ENCODE data around the gene ASGR1.

Gene ASGR1, protein sequence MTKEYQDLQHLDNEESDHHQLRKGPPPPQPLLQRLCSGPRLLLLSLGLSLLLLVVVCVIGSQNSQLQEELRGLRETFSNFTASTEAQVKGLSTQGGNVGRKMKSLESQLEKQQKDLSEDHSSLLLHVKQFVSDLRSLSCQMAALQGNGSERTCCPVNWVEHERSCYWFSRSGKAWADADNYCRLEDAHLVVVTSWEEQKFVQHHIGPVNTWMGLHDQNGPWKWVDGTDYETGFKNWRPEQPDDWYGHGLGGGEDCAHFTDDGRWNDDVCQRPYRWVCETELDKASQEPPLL

DNA sequence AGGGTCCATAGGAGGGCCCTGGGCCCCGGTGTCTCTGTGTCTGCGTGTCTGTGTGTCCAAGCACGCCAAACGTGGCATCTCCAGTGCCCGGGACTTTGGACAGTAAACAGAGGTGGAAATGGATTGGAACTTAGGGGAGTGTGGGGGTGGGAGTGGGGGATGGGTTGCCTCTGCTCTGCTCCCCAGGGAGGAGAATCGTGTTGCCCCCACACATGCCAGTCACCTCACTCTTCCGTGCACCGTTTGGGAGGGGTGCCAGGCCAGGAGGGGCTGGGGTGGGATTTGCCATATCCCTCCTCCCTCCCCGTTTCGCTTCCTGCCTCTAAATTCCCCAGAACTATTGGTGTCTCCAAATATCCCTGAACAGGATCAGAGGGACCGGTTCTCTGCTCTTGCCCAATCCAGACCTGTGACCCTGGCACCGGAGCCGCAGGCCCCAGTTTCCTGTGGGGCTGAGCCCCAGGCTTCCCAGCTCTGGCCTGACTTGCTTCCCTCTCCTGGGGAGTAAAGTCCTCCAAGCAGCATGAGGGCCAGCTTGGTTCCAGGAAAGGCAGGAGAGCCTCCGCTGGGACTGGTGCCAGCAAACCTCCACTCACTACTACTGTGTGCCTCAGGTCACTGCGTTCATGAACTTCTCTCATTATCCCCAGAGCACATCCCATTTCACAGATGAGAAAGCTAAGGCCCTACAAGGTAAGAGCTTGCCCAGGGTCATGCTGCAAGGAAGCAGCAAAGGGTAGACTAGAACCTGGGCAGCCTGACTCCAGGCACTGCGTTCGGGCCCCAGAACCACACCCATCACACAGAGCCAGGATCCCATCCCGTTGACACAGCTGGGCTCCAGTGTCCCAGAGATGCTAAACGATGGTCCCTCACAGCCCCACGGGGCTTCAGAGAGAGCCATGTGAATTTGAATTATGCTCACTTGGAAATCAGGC lies at the start of gene ASGR1:
ASGR1 (minus strand) TSS at position 54 of the 938 bp plus-strand sequence. CDS start 807 bp downstream, outside the sequence.
- no peak for FAIRE-seq

DNA sequence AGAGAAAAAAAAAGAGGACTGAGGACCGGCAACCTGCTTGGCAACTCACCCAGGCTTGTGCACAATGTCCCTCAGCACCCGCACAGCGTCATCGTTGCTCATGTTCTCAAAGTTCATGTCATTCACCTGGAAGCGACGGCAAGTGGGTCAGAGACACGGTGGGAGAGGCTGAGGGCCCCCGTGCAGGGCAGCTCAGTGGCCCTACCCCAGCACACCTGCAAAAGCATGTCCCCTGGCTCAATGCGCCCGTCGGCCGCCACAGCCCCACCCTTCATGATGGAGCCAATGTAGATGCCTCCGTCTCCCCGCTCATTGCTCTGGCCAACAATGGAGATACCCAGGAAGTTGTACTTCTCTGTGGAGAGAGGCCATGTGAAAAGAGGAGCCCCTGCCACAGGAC lies 49.8 kb upstream of the ASGR1 start:
- FAIRE-seq = no peak

DNA sequence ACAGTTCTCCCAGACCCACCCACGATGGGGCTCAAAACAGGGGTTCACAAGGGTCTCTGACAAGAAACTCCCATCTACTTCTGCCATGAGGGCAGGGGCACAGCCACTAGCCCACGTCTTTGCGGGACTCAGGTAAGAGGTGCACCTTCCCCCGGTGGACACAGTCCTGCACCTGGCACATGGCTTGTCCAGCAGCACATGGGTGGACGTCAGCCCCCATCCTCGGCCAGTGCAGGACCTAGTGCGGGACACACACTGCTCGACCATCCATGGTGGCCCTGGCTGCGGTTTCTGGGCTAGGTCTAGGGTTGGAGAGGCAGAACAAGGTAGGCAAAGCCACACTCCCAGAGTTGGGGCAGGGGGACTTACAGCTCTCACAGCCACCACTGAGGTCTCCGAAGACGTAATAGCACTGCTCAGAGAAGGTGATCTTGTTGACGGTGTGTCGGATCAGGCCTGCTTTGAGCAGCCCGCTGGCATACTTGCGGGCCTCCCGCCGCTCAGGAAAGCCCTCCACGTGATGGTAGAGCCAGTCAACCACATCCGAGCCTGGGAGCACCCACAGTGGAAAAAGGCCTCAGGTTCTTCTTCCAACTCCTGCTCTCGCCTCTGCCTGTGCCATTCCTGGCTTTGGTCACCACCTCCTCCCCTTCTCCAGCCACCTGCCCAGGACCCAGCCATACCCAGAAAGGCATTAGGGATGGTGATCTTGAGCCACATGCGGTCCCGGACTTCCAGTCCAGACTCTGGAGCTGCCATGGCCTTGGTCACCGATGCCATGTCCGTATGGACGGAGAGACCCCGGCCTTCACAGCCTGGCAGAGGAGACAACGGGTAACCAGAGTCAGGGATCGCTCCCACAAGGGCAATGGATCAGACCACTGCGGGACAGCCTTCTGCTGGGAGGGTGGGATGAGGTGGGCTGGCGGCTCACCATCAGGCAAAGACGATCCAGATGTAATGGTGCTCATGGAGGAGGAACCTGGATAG lies 47.8 kb upstream of the ASGR1 start:
- no peak for FAIRE-seq

DNA sequence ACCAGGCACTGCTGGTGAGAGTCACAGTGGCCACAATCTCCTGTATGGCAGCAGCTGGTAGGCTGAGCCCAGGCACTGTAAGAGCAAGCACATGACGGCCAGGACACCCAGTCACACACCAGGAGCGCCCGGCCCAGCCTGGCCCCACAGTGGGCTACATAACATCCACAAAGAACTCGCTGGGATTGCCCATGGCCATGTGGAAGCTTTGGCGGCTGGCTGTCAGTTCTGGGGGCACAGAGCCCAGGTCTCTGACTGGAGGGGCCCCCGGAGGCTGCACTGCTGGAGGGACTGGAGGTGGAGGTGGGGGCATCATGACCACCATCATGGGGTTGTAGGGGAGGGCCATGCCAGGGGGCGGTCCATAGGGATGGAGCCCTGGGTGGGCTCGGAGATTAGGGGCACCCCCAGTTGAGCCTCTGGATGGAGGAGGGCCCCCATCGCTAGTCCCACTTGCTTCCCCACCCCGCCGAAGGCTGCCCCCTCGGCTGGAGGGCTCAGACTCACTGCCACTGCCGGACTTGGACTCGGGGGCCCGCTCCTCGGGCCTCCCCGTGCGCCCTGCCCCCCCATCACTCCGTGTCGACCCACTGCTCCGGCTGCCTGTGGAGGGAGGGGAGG lies 46.7 kb upstream of the ASGR1 start:
- no peak for FAIRE-seq

DNA sequence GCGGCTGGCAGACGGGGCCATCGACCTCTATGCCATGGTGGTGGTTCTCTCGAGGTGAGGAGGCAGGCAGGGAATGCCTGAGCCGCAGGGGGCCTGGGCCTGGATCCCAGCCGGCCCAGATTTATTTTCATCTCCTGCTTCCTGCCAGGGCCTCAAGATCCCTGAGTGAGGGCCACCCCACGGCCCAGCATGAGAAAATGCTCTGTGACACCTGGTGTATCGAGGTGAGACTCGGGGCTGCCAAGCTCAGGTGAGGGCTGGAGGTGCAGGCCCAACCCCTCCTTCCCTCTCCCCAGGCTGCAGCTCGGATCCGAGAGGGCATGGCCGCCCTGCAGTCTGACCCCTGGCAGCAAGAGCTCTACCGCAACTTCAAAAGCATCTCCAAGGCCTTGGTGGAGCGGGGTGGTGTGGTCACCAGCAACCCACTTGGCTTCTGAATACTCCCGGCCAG lies 45.5 kb upstream of the ASGR1 start:
- no peak for FAIRE-seq

DNA sequence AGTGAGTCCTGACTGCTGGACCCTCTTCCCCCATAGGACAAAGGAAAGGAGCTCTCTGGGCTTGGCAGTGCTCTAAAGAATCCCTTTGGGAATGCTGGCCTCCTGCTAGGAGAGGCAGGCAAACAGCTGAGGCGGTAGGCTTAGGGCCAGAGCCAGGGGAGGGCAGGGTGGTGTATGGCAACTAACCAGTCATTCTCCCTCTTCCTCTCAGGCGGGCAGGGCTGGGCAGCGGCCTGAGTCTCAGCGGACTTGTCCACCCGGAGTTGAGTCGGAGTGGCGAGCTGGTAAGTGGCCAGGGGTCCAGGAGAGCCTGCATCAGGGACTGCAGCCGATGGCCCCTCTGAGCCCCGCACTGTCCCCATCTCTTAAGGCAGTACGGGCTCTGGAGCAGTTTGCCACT lies 44.9 kb upstream of the ASGR1 start:
- no peak for FAIRE-seq

DNA sequence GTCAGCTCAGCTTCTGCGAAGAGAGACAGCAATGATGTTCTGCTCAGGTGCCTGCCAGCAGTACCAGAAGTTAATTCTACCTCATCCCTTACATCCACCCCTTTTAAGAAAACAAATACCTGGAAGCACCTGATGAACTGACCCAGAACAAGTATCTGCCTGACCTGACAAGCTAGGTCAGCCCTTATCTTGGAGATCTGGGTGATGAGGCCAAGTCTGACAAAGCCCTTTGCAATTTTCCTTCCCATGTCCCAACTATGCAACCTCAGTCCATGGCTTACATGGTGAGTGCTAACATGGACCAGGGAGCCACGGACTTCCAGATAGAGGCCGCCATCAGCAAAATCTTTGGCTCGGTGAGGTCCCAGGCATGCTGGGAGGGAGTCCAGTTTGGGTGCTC lies 44.2 kb upstream of the ASGR1 start:
- no peak for FAIRE-seq

DNA sequence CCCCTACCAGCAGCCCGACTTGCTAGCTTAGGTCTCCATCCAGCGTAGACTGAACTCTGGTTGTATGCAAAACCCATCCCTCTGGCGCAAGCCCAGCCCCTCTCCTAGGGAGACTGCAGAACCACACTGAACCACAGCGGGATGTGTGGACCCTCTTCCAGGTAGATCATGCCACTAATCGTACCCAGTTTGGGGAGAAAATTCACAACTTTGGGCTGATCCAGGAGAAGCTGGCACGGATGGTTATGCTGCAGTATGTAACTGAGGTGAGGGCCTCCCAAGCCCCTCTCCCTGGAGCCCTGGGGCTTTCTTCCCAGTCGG lies 43.8 kb upstream of the ASGR1 start:
- FAIRE-seq = no peak

DNA sequence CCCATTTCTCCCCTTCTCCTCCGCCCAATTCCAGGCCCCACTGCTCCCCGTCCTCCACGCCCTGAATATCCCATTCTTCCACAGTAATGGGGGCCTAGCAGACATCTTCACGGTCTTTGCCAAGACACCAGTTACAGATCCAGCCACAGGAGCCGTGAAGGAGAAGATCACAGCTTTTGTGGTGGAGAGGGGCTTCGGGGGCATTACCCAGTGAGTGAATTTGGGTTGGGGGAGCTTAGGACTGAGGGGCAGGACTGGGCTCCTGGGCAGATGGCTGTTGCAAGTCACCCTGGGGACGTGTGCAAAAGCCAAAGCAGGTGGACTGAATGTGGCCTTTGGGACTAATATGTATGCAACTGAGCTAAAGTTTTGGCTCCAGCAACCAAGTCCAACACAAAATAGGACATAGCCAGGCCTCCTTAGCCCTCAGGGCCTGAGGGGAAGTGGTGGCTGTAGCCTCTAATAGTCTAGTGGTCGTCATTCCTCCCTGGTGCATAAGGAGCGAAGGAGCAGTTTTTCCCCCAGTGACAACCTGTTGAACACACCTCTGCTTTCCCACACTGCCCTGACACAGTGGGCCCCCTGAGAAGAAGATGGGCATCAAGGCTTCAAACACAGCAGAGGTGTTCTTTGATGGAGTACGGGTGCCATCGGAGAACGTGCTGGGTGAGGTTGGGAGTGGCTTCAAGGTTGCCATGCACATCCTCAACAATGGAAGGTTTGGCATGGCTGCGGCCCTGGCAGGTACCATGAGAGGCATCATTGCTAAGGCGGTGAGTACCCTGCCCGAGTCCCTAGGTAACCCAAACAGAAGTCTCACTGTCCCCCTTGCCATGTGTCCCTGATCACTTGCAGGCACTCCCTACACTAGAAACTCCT lies 43.2 kb upstream of the ASGR1 start:
- no peak for FAIRE-seq

DNA sequence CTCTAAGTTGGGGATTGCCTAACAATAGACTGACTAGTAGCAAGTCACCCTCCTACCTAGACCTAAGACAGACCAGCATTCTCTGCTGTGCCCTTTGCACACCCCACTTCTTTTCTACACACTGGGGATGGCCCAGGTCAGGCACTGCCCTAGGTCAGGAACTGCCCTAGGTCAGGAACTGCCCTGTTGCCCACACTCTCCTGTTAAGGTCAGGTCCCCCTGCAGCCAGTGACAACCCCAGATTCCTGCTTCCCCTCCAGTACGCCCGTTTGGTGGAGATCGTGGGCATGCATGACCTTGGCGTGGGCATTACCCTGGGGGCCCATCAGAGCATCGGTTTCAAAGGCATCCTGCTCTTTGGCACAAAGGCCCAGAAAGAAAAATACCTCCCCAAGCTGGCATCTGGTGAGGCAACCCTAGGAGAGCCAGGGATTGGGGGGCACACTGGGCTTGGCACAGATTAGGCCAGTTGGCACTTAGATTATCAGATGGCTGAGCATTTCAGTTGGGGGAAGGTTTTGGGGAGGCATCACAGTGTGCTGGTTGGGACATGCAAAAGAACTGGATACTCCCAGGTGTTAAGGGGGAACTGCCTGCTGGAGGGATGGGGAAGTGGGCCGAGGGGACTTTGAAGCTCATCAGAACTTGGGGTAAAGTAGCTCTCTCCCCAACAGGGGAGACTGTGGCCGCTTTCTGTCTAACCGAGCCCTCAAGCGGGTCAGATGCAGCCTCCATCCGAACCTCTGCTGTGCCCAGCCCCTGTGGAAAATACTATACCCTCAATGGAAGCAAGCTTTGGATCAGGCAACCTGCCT lies 42.3 kb upstream of the ASGR1 start:
- FAIRE-seq = no peak

DNA sequence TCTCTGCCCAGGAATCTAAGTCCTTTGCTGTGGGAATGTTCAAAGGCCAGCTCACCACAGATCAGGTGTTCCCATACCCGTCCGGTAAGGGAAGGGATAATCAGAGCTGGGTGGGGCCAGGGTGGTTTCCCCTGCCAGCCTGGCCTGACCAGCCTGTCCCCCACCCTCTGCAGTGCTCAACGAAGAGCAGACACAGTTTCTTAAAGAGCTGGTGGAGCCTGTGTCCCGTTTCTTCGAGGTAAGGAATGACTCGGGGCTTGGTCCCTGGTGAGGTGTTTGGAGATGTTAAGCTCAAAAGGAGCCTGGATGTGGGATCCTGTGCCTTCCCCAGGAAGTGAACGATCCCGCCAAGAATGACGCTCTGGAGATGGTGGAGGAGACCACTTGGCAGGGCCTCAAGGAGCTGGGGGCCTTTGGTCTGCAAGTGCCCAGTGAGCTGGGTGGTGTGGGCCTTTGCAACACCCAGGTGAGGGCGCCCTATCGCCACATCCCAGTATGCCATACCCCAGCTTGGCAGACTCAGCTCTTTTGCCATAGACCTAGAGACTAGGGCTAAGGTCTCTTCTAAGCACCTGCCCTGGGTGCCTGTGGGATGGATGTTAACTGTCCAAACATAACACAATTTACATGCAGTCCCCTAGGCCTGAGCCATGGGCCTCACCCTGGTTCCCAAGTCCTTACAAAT lies 41.6 kb upstream of the ASGR1 start:
- no peak for FAIRE-seq

DNA sequence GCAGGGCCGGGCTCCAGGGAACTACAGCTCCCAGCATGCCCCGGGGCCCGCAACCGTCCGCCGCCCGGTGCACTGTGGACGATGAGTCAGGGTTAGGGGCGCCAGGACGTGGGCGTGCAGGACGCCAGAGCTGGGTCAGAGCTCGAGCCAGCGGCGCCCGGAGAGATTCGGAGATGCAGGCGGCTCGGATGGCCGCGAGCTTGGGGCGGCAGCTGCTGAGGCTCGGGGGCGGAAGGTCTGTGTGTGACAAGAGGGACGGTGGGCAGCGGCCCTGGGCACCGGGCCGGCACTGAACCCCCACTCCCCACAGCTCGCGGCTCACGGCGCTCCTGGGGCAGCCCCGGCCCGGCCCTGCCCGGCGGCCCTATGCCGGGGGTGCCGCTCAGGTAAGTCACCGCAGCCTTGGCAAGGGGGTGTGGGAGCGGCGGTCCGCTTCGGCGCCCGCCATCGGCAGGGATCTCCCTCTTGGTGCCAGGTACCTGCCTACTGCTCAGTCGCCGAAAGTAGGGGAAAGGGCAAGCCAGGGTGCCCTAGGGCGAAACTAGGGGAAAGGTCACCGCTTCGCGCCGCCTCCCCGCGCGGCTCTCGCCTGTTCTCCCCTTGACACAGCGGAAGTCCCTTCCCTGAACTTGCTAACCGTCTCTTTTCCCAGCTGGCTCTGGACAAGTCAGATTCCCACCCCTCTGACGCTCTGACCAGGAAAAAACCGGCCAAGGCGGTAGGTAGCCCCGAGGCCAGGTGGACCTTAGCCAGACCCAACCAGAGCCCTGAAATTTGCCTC lies 40.8 kb upstream of the ASGR1 start, which contains the start of the genes ACADVL and DLG4:
ACADVL (plus strand) TSS at position 127 of the 781 bp plus-strand sequence; CDS start at position 174, 47 bp downstream.
DLG4 (minus strand) TSS at position 25 of the 781 bp plus-strand sequence.
- FAIRE-seq = no peak

DNA sequence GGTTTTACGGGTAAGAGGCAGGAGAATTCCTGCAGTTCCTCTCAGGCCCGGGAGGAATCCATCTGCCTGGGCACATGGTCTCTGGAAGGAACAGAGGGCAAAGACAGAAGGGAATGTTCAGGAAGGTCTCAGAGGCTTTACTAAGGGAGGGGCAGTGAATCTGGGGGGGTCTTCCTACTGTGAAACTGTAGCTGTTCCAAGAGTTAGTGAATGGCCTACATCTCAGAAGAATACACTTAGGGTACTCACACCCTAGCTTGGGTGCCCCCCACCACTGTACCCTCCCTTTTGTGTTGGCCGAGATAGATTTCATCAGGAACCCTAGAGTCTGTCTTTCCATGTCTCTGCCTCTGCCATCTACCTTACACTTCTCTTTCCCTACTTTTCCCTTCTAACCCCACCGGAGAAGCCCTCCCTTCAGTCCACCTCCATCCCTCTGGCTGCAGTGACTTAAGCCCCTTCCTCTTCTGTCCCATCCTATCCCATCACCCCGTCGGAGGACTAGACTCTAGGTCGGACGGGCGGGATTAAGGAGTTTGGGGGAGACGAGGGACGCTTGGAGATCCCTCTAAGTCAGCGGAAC lies 40.1 kb upstream of the ASGR1 start:
- FAIRE-seq = no peak

DNA sequence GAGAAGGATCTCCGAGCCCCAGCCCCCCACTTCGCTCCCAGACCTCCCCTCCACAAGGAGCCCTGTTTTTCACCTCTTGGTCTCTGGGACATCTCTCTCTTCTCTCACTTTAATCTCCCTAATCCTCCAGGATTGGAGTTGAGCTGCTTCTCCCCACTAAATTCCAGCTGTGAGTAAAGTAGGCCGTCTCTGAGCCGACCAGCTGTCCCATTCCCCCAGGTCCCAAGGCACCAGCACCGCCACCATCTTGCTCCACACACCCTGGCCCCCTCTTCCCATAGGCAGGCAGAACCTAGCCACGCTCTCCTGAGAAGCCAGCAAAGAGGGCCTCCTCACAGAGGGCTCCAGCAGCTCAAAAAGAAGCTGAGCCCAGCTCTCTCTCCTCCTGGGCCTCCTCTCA lies 39.6 kb upstream of the ASGR1 start:
- no peak for FAIRE-seq

DNA sequence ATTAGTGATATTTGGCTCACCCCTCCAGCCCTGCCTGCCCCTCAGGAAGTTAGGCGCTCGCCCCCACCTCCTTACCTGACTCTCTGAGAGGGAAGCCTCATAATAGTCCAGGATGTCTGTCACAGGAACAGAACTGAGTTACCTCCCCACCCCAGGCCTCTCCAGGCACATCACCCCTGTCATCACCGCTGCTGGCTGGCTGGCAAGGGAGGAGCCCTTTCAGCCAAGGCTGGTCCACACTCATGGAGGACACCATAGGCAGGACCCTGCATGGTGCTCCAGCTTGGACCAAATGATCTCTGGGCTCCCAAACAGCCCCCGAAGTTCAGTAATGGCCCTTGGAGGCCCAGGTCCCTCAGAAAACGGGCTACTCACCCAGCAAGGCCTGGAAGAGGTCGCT lies 39.0 kb upstream of the ASGR1 start:
- FAIRE-seq = no peak

DNA sequence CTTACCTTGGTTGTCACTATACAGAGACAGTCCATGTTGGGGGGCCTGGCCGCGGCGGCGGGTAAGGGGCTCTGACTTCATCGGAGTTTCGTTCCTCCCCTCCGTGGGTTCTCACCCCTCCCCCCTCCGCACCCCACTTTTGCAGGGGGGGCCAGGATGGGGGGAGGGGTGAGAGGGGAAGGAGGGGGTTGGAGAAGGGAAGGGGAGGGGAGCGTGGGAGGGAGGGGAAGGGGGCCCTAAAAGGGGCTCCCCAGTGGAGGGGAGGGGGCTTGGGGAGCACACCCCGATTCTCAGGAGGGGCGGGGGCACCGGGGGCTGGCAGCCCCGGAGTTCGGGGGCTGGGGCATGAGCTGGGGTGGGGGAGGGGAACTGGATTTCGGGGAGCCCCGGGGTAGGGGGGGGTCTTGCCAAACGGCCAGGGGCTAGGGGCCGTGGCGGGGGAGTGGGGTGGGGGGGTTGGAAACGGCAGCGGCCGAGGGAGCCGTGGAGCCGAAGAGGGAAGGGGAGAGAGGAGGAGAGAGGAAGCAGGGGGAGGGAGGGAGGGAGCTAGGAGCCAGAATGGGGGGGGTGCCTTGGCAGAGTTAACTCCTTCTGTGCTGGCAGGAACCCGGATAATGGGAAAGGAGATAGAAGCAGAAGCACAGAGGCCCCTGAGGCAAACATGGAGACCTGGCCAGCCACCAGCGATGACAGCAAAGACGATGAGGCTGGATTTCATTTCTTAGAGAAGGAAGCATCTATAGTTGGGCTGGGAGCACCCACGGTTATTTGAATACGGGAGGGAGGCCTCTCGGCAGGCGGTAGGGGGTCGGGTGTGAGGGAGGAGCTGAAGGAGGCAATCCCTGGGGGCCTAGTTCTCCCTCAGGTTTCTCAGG lies 38.2 kb upstream of the ASGR1 start:
- FAIRE-seq = no peak
